Measurements from ENCODE around the gene KEL.

- TF ChIP-seq GATA1 (IDR thresholded peaks at IDR 0.05; ENCODE audit: low read depth, low read length) = no peak
- TF ChIP-seq POLR2A (IDR thresholded peaks at IDR 0.05; ENCODE audit: low read length) = no peak
Observed at GRCh38 chr7:142927949-142928348, 34.2 kb downstream of the KEL start.
